Neural crest cell (in vitro differentiated cells): ENCODE results near the gene POLR1E. TPM values are rescaled to one million over a fixed set of nuclear protein-coding genes. Genes with fewer than 3 reads are reported as not detected.

ENCODE experiments used
- DNase-seq: peaks from one replicate; pipeline ENCODE4 v3.0.0; 2021; ENCODE audit warnings: low read depth, mixed read lengths, low spot score
- H3K27ac Mint-ChIP-seq: one replicate; pipeline ENCODE4 v1.8.0; 2021; ENCODE audit warnings: mild to moderate bottlenecking, mixed read lengths; ENCODE audit not compliant: unreplicated experiment
- H3K27me3 Mint-ChIP-seq: 2 replicates; pipeline ENCODE4 v1.8.0; 2021; ENCODE audit warnings: low read depth, mild to moderate bottlenecking, mixed read lengths
- H3K36me3 Mint-ChIP-seq: 2 replicates; pipeline ENCODE4 v1.8.0; 2021; ENCODE audit warnings: low read depth, mild to moderate bottlenecking, mixed read lengths
- H3K4me1 Mint-ChIP-seq: 2 replicates; pipeline ENCODE4 v1.8.0; 2021; ENCODE audit warnings: mixed read lengths
- H3K4me3 Mint-ChIP-seq: one replicate; pipeline ENCODE4 v1.8.0; 2021; ENCODE audit warnings: mild to moderate bottlenecking, mixed read lengths
- H3K9me3 Mint-ChIP-seq: 2 replicates; pipeline ENCODE4 v1.8.0; 2021; ENCODE audit warnings: mixed read lengths
- long read RNA-seq: library from polyadenylated mRNA; unstranded; transcript quantifications from one replicate; pipeline ENCODE4 v2.0.0, GENCODE V29; 2020
- total RNA-seq: library from RNA; stranded (reverse); gene quantifications from 2 replicates; pipeline ENCODE4 v1.2.1, GENCODE V29; 2021
- TF ChIP-seq, protein P1 (sequence below): fragments of 200-600 bp; sonication (generic); conservative IDR thresholded peaks from 2 replicates; pipeline ENCODE4 v1.5.0; 2021; ENCODE audit warnings: antibody characterized with exemption, mild to moderate bottlenecking

Gene POLR1E, protein sequence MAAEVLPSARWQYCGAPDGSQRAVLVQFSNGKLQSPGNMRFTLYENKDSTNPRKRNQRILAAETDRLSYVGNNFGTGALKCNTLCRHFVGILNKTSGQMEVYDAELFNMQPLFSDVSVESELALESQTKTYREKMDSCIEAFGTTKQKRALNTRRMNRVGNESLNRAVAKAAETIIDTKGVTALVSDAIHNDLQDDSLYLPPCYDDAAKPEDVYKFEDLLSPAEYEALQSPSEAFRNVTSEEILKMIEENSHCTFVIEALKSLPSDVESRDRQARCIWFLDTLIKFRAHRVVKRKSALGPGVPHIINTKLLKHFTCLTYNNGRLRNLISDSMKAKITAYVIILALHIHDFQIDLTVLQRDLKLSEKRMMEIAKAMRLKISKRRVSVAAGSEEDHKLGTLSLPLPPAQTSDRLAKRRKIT
- 46.4 and 48.7 TPM in 2 replicates for total RNA-seq
- long read RNA-seq, transcript POLR1E-202 (12 exons, 1,868 nt): major isoform, 87 of 94 reads
- long read RNA-seq, partial matches to known transcripts: 2 of 94 reads
- long read RNA-seq, other reads (novel, unspliced or antisense): 3 of 94 reads

GRCh38 chr9:37485389-37486255 lies at the start of gene POLR1E:
POLR1E (plus strand) TSS chr9:37485948; CDS start chr9:37486048, 100 bp downstream.
- H3K4me3 Mint-ChIP-seq: peak within 1 kb of the TSS; percentile 96
- TF ChIP-seq, protein P1, sequence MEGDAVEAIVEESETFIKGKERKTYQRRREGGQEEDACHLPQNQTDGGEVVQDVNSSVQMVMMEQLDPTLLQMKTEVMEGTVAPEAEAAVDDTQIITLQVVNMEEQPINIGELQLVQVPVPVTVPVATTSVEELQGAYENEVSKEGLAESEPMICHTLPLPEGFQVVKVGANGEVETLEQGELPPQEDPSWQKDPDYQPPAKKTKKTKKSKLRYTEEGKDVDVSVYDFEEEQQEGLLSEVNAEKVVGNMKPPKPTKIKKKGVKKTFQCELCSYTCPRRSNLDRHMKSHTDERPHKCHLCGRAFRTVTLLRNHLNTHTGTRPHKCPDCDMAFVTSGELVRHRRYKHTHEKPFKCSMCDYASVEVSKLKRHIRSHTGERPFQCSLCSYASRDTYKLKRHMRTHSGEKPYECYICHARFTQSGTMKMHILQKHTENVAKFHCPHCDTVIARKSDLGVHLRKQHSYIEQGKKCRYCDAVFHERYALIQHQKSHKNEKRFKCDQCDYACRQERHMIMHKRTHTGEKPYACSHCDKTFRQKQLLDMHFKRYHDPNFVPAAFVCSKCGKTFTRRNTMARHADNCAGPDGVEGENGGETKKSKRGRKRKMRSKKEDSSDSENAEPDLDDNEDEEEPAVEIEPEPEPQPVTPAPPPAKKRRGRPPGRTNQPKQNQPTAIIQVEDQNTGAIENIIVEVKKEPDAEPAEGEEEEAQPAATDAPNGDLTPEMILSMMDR: no peak
- H3K9me3 Mint-ChIP-seq: no peaks in the 10 kb centered on the region
- peaks cover 3% of the 10 kb centered on the region for H3K36me3 Mint-ChIP-seq
- H3K4me1 Mint-ChIP-seq: peaks cover 30% of the 10 kb centered on the region
- DNase-seq: peak; percentile 91
- peaks cover 5% of the 10 kb centered on the region for H3K27me3 Mint-ChIP-seq
- peak within 1 kb of the TSS; percentile 59 for H3K27ac Mint-ChIP-seq

DNA sequence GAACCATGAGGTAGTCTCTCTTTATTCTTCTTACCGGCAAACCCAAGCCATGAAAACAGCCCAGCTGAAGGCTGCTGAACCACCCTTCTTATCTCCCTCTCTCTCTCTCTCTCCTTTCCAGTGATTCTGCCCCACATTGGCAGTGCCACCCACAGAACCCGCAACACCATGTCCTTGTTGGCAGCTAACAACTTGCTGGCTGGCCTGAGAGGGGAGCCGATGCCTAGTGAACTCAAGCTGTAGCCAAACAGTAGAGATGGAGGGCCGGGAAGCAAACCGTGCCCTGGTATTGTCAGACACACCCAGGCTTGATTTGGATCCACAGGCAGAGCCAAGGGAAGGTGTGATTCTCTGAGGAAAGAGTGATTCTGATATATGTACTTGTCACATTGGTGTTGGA lies 49.2 kb upstream of the POLR1E start:
- Mint-ChIP-seq H3K9me3 (no peaks in the 10 kb centered on the region), H3K36me3 (peaks cover 13% of the 10 kb centered on the region), H3K4me1 (peaks cover 34% of the 10 kb centered on the region), H3K4me3 (no peak overlapping the region), H3K27ac (no peak overlapping the region), H3K27me3 (no peaks in the 10 kb centered on the region)
- no peak for DNase-seq
- TF ChIP-seq, protein P1: no peak

- peak overlapping the region; percentile 22 for H3K27ac Mint-ChIP-seq
- H3K9me3 Mint-ChIP-seq: no peaks in the 10 kb centered on the region
- TF ChIP-seq, protein P1: no peak
- H3K27me3 Mint-ChIP-seq: no peaks in the 10 kb centered on the region
- H3K36me3 Mint-ChIP-seq: peaks cover 13% of the 10 kb centered on the region
- no peak overlapping the region for H3K4me3 Mint-ChIP-seq
- no peak for DNase-seq
- H3K4me1 Mint-ChIP-seq: peaks cover 29% of the 10 kb centered on the region
Observed at GRCh38 chr9:37437010-37437409, 48.7 kb upstream of the POLR1E start.

GRCh38 chr9:37437621-37438020 lies 48.1 kb upstream of the POLR1E start:
- DNase-seq: no peak
- H3K4me3 Mint-ChIP-seq: no peak overlapping the region
- H3K9me3 Mint-ChIP-seq: no peaks in the 10 kb centered on the region
- H3K27me3 Mint-ChIP-seq: no peaks in the 10 kb centered on the region
- peaks cover 26% of the 10 kb centered on the region for H3K4me1 Mint-ChIP-seq
- no peak overlapping the region for H3K27ac Mint-ChIP-seq
- TF ChIP-seq, protein P1: no peak
- peaks cover 13% of the 10 kb centered on the region for H3K36me3 Mint-ChIP-seq

DNA sequence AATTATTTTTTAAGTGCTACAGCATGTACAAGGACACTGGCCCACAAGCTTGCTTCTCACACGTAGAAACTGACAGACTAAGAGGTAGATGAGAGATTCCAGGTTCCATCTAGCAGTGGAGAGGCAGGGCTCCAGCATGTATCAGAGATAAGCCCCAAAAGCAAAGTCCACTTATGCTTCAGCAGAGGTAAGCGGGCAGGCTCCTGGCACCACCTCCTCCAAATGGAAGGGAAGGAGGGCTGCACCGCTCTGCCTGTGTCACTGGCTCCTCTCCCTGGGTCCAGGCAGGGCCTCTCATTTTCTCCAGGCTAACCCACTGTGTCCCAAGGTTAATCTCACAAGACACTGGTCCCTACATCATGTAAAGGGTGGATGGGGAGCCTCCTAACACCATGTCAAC lies 47.4 kb upstream of the POLR1E start:
- Mint-ChIP-seq H3K4me1 (peaks cover 19% of the 10 kb centered on the region), H3K9me3 (no peaks in the 10 kb centered on the region), H3K36me3 (peaks cover 13% of the 10 kb centered on the region), H3K27me3 (no peaks in the 10 kb centered on the region), H3K4me3 (no peak overlapping the region), H3K27ac (no peak overlapping the region)
- TF ChIP-seq, protein P1: no peak
- no peak for DNase-seq
